GM19099 (cell line): ENCODE results near the gene HSP90AB1.

Source experiments
- POLR2A ChIP-seq: IDR thresholded peaks from 3 replicates; pipeline ENCODE4 v1.6.1; 2011; ENCODE audit warnings: low read depth; ENCODE audit not compliant: insufficient read length; ENCODE audit errors: extremely low read depth

Gene HSP90AB1

DNA sequence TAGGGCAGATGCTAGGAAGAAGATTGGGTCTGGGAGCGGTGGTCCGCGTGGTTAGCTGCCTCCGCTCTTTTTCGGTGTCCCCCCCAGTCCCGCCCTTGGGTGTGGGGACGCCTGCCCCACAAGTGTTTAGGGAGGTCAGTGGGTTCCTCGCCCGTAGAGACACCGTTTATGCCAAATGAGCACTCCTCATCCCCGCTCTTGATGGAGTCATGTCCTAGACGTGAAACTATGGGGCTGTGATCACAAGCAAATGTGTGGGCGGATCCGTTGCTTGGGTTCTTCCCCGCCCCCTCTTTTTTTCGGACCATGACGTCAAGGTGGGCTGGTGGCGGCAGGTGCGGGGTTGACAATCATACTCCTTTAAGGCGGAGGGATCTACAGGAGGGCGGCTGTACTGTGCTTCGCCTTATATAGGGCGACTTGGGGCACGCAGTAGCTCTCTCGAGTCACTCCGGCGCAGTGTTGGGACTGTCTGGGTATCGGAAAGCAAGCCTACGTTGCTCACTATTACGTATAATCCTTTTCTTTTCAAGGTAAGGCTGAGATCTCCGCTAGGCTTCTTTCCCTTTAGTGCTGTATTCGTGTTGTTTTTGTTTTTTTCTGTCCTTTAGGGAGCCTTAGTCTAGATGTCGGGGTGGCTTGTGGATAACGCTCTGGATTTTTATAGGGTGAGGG, at the start of gene HSP90AB1:
TSS of gene HSP90AB1 (plus strand) at position 439 of the 675 bp plus-strand sequence. CDS start 1,529 bp downstream, outside the sequence.
- peak; percentile 100 for TF ChIP-seq POLR2A

DNA sequence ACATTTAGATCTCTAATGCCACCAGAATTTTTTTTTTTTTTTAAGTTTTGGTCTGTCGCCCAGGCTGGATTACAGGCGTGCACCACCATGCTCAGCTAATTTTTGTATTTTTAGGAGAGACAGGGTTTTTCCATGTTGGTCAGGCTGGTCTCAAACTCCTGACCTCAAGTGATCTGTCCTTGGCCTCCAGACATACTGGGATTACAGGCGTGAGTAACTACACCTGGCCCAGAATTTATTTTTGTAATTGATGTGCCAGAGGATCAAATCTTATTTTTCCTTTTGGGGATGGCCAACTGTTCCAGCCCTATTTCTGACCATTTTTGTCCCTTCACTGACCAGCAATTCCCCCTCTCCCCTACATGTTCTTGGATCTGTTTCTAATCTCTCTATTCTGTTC, 48.2 kb upstream of the HSP90AB1 start:
- TF ChIP-seq POLR2A: no peak

DNA sequence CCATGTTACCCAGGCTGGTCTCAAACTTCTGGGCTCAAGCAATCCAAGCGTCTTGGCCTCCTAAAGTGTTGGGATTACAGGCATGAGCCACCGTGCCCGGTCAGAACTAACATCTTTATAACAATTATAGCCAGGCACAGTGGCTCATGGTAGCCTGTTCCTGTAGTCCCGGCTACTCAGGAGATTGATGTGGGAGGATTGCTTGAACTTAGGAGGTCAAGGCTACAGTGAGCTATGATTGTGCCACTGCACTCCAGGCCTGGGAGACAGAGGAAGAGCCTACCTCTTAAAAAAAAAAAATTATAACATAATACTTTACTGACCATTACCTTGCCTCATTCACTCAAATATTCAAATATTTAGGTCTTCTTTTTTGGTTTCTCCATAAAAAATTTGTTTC, 47.0 kb upstream of the HSP90AB1 start:
- TF ChIP-seq POLR2A: no peak

DNA sequence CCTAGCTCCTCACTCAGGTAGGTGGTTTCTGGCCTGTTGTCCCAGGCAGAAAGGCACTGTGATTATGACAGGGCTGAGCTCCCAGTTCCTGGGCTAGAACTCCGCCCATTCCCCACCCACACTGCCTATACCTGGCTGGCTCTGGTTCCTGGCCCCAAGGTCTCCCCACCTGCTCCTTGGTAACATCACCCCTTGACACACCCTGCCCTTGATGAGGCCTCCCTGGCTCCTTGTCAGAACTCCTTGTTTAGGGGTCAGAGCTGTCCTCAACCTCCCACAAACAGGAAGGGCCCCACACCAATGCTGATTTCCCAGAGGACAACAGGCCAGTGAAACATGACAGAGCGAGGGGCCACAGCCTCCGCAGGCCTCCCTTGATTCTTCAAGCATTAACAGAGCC, 45.7 kb upstream of the HSP90AB1 start:
- TF ChIP-seq POLR2A: no peak

DNA sequence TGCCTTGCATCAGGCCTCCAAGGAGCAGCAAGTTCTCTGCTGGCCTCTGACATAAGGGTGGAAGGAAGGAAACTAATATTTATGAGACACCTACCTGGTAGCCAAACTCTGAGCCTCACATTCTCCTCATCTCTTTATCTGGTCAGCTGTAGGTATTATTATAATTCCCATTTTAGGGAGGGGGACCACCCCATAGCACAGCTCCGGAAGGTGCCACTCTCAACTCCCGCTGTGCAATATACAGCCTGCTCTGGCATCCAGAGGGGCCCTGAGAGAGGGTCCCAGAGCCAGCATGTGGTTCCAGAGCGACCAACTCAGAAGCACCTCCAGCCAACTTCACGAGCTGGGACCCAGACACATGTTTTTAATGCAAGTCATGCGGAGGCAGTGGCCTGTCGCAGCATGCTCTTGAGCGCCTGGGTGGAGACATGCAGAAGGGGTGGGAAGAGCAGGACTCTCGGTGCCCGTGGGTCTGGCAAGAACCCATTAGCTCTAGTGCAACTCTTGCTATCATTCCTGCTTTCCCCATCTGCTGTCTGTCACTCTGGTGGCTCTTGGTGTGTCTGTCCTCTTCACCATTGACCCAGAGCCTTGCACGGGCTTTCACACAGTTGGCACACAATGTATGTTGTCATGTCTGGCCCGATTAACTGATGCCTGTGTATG, 45.1 kb upstream of the HSP90AB1 start:
- no peak for TF ChIP-seq POLR2A

DNA sequence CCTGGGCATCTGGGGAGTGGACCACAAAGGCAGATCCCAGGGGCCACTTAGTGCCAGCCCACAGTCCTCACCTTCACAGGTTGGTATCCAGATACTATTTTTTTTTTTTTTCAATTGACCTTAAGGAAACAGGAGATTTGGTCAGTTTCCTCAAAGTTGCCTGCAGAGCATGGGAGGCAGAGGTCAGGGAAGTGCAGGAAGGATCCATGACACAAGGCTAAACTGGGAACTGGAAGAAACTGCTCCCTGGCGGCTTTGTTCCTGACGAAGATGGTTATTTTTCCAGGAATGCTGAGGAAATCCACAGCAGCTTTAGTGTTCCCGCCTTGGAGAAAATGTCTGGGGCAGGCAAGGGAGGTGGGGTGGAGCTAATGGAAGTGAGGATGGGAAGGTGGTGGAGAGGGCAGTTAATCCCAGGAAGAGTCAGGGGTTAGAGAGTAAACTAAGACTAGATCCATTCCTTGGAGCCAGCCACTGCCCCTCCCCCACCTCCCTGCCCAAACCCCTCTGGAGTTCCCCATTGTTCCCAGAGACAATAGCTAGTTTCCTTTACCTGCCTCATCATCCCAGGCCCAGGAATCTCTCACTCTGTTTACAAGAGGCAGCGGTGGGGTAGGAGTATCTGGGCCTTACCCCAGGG, 44.4 kb upstream of the HSP90AB1 start:
- TF ChIP-seq POLR2A: no peak

DNA sequence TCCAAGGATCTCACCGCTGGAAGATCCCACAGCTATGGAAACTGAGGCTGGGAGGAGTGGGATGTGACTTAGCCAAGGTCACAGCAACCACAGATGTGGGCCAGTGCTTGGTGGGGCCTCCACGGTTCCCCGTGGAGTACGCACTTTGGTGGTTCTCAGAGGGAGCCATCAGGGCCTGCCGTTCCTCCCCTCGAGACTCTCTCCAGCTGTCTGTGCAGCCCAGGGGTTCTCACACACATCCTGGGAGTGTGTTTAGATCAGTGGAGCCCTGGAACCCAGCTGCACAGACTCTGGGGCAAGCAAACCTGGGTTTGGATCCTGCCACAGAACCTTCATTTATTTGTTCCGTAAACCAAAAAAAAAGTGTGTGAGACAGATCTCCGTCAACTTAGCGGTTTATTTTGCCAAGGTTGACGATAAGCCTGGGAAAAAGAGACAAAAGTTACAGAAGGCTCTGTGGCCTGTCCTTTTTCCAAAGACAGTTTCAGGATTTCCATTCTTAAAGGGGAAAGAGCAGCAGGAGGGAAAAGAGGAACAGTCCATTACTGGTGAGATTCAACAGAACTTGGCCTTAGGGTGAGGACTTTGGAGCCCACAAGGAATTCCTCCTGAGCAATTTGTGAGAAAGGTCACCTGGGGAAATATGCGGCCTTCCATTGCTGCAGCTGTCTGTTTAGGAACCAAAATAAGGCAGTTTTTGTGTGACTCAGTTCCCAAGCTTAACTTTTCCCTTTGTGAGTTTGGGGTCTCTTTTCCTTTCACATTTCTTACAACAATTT, 43.7 kb upstream of the HSP90AB1 start:
- no peak for TF ChIP-seq POLR2A

DNA sequence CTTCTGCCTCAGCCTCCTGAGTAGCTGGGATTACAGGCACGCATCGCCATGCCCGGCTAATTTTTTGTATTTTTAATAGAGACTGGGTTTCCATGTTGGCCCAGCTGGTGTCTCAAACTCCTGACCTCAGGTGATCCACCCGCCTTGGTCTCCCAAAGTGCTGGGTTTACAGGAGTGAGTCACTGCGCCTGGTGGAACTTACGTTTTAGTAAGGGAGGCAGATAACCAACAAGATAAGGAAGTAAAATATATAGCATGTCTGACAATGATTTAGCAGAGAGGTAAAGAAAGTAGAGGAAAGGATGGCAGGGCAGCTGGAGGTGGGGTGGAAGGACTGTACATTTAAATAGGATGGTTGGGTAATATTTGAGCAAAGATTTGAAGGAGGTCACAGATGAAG, 42.9 kb upstream of the HSP90AB1 start:
- TF ChIP-seq POLR2A: no peak

DNA sequence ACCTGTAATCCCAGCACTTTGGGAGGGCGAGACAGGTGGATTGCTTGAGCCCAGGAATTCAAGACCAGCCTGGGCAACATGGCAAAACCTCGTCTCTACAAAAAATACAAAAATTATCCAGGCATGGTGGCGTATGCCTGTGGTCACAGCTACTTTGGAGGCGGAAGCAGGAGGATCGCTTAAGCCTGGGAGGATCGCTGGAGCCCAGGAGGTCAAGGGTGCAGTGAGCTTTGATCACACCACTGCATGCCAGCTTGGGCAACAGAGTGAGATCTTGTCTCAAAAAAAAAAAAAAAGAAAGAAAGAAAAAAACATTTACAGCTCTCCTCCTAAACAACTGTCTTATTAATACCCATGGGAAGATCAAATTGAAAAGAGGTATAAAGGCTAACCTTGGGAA, 38.9 kb upstream of the HSP90AB1 start:
- TF ChIP-seq POLR2A: no peak

DNA sequence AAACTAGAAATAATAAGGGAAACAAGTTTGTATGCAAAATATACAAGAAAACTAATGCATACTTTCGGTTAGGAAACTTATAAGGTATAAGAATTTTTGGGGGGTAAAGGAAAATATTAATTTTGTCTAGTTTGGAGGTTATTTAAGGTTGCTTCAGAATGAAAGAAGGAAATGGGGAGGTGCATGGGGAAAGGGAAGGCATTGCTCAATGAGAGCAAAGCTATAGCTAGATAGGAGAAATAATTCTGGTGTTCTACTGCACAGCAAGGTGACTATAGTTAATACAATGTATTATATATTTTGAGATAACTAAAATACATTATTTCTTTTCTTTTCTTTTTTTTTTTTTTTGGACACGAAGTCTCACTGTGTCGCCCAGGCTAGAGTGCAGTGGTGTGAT, 35.6 kb upstream of the HSP90AB1 start:
- no peak for TF ChIP-seq POLR2A

DNA sequence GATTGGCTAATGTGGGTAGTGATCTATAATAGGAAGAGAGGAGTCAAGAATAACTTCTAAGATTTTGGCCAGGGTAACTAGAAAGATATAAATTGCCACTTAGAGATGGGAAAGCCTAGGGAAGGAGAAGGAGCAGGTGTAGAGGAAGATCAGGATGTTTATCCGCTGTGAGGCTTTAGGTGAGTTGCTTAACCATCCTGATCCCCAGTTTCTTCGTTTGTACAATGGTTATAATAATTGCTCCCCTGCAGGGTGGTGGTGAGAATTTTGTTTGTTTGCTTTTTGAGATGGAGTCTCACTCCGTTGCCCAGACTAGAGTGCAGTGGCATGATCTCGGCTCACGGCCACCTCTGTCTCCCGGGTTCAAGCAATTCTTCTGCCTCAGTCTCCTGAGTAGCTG, 32.6 kb upstream of the HSP90AB1 start:
- no peak for TF ChIP-seq POLR2A

DNA sequence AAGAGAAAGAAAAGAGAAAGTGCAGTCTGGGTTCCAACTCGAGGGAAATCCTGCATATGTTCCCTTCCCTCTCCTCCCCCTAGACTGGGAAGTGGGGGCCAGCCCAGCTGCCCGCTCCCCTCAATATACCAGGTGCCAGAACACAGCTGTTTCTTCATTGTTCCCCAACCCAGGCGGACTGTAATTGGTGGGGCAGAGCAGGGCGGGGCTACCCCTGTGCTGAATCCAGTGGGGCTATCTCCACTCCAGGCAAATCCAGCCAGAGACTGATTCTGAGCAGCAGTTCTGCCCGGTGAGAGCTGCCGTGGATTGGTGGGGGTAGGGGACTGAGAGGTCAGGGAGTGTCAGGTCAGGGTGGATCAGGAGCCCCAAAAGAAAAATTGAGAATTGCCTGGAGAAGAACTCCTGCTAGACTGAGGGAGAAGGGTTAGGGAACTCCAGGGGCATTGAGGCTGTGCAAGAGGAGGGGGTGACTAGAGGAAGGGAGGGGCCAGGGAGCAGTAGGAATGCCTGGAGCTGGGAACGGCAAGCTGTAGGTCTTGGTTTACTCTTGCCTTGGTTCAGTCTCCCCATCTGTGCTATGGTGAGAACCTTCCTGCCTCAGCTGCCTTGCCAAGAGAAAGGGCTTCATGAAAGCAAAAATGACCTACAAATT, 30.1 kb upstream of the HSP90AB1 start, which contains the start of gene MYMX:
TSS of gene MYMX (plus strand) at position 250 of the 655 bp plus-strand sequence. CDS start 546 bp downstream, outside the sequence.
- TF ChIP-seq POLR2A: no peak

DNA sequence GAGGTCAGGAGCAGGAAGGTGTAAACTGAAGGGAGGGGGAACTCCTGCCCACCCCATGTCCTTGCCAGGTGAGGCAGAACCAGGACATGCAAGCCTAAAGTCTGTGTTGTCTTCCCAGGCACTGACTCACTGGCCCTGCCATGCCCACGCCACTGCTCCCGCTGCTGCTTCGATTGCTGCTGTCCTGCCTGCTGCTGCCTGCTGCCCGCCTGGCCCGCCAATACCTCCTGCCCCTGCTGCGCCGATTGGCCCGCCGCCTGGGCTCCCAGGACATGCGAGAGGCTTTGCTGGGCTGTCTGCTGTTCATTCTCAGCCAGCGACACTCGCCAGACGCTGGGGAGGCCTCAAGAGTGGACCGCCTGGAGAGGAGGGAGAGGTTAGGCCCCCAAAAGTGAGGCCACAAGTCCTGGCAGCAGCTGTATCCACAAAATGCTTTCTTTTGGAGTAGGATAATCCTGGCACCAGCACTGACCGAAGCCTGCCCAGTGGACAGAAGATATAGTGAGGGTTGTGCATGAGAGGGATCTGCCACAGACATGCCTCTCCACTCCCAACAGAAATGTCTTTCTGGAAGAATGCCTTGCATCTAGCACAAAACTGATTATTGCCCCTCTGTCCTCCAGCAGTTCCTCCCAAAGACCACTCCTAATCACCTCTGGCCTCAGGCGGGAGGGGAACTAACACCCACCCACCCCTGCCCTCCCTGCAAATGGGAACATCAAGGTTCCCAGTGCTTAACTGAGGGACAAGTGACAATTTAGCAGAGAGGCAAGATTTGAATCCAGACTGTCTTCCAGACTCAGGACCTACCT, 29.4 kb upstream of the HSP90AB1 start:
- no peak for TF ChIP-seq POLR2A
